HFF-Myc (cell line): ENCODE measurements around the gene PLXNC1.

Experiments
- DNase-seq: peaks from one replicate; pipeline ENCODE4 v3.0.0-alpha.2; 2011; ENCODE audit warnings: low read depth; ENCODE audit errors: extremely low read depth
- H3K4me3 ChIP-seq: replicated peaks from 2 replicates; pipeline ENCODE4 v1.5.1; 2011; ENCODE audit warnings: low read depth, mild to moderate bottlenecking, control low read depth, low read length
- TF ChIP-seq, protein P1 (sequence below): IDR thresholded peaks from 2 replicates; pipeline ENCODE4 v1.5.1; 2012; ENCODE audit warnings: mild to moderate bottlenecking, low read depth, low read length, control low read depth; ENCODE audit errors: missing control alignments

The PLXNC1 gene

DNA sequence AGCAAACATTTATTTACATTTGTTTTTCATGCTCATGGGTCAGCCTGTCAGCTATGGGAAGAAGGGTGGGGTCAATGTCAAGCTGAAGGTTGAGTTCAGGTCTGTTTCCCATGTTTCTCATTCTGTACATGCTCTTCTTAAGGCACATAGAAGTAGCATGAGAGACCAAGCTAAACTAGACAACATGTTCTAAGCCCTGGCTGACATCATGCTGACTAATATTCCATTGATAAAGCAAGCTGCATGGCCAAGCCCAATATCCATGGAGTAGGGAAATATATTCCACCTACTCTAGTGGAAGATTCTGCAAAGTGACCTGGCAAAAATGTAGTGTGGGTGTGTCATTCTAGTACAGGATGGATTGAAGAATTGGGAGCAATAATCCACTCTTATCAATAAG, 44.1 kb downstream of the PLXNC1 start:
- TF ChIP-seq, protein P1, sequence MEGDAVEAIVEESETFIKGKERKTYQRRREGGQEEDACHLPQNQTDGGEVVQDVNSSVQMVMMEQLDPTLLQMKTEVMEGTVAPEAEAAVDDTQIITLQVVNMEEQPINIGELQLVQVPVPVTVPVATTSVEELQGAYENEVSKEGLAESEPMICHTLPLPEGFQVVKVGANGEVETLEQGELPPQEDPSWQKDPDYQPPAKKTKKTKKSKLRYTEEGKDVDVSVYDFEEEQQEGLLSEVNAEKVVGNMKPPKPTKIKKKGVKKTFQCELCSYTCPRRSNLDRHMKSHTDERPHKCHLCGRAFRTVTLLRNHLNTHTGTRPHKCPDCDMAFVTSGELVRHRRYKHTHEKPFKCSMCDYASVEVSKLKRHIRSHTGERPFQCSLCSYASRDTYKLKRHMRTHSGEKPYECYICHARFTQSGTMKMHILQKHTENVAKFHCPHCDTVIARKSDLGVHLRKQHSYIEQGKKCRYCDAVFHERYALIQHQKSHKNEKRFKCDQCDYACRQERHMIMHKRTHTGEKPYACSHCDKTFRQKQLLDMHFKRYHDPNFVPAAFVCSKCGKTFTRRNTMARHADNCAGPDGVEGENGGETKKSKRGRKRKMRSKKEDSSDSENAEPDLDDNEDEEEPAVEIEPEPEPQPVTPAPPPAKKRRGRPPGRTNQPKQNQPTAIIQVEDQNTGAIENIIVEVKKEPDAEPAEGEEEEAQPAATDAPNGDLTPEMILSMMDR = no peak
- DNase-seq = no peak
- no peak overlapping the region for H3K4me3 ChIP-seq

DNA sequence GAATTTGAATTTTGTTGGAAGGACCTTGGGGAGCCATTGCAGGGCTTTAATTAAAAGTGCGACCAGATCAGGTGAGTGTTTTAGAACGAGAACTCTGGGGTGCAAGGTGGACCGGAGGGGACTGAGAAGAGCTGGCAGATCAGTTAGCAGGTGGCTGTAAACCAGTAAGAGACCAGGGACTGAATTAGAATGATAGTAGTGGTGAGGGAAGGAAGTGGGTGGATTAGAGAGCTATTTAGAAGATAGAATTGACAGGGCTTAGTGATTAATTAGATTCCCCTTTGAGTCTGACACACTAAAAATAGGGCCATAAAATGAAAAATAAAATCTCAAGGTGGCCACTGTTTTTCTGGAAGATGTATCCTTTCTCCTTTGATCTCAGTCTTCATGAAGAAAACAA, 44.8 kb downstream of the PLXNC1 start:
- no peak overlapping the region for H3K4me3 ChIP-seq
- no peak for DNase-seq
- TF ChIP-seq, protein P1 = no peak

DNA sequence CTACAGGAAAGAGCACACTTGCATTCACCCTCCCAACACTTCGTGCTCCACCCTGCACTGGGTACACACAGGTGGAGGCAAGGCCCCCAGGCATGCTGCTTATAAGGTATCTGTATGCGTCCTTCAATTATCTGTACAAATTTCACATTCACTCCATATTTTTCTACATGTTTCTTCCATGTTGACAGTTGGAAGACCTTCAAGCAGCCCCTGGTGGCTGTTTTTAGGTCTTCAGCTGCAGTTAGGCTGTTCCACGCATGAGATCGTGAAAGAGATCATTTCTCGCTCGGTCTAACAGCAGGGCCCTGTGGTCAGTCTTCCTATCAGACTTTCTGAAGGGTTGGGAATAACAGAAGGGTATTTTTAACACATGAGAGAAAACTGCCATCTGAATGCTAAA, 47.1 kb downstream of the PLXNC1 start:
- no peak for DNase-seq
- H3K4me3 ChIP-seq = no peak overlapping the region
- TF ChIP-seq, protein P1 = no peak

- H3K4me3 ChIP-seq = no peak overlapping the region
- DNase-seq = no peak
- TF ChIP-seq, protein P1 = no peak
Observed at GRCh38 chr12:94198469-94198868, 50.1 kb downstream of the PLXNC1 start.

DNA sequence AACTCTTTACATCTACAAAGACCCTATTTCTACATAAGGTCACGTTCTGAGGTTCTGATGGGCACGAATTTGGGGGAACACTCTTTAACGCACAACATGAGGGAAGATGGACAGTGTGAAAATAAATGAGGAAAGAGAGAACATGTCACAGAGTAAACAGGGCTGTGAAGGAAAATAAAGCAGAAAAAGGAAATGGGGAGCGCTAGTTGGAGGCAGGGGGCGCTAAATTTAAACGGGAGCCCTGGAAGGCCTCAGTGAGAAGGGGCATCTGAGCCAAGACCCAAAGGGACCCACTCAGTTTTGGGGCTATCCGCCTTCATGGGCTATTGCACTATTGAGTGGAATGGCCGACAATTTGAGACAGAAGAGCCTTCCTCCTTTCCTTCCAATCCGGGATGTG, 50.5 kb downstream of the PLXNC1 start:
- TF ChIP-seq, protein P1 = no peak
- H3K4me3 ChIP-seq = no peak overlapping the region
- no peak for DNase-seq

GRCh38 chr12:94200069-94200468, 51.7 kb downstream of the PLXNC1 start:
- TF ChIP-seq, protein P1 = no peak
- no peak overlapping the region for H3K4me3 ChIP-seq
- DNase-seq = no peak

DNA sequence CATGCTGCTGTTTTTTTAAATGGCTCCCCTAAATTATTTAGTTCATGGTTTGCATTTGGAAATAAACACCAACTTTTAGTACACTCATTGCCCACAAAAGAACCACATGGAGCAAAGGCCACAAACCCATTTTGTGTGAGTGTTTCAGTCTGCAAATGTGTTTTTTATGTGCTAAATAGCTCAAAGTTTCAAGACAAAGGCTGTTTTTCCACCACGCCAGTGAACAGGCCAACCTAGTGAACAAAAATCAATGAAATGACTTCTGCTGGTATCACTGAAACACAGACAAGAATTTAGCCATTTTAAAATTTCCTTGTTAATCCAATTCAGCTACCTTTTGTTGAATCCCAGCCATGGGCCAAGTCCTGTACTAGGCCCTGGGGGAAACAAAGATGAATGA, 52.3 kb downstream of the PLXNC1 start:
- TF ChIP-seq, protein P1 = no peak
- DNase-seq = no peak
- H3K4me3 ChIP-seq = no peak overlapping the region
